SKM-1 treated with dmso at 0.1 percent for 144 hours (cell line): ENCODE results near the gene HPD.
"Not testable (repeated sequence)": the region's sequence is repeated elsewhere in the genome, so short reads cannot be mapped to it uniquely, and the experiment has no call there.

Source experiments
- DNase-seq: peaks from one replicate; lab custom pipeline; 2025; ENCODE audit not compliant: unreplicated experiment; lab: John Stamatoyannopoulos, UW

Gene HPD

DNA sequence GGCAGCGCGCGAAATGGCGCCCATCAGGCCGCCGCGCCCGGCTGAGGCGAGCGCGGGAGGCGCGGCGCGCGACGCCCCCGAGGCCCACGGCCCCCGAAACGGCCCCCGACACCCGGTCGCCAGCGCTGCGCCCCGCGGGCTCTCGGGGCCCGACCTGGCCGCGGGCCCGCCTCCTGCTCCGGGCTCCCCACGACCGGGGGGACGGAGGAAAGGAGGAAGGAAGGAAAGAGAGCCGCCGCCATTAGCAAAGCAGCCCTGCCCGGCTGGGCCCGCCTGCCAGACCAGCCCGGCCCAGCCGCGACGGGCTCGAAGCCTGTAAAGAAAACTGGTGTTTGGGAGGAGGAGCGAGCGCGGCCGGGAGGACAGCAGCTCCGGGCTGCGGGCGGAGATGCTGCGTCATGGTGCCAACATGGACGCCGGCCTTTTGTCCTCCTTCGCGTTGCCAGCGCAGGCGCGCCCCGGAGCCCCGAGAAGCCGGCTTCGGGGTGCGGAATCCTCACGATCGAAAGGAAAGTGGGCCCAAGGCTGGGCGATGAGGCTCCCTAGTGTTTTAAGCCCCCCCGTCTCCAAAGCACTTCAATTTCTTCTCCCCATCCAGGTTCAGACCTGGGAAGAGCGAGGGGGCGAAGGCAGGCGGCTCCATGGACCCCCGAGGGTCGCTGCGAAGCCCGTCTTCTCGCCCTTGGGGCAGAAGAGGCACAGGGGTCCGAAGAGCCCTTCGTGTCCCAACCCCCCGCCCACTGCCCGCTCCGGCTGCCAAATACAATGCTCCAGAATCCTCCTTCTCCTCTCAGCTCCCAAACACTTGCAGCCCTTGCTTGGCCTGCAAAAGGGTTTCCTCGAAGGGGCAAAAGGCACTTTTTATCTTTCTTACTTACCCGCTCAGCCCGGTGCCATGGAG is 57.7 kb downstream of the HPD start:
- DNase-seq, result no peak

DNA sequence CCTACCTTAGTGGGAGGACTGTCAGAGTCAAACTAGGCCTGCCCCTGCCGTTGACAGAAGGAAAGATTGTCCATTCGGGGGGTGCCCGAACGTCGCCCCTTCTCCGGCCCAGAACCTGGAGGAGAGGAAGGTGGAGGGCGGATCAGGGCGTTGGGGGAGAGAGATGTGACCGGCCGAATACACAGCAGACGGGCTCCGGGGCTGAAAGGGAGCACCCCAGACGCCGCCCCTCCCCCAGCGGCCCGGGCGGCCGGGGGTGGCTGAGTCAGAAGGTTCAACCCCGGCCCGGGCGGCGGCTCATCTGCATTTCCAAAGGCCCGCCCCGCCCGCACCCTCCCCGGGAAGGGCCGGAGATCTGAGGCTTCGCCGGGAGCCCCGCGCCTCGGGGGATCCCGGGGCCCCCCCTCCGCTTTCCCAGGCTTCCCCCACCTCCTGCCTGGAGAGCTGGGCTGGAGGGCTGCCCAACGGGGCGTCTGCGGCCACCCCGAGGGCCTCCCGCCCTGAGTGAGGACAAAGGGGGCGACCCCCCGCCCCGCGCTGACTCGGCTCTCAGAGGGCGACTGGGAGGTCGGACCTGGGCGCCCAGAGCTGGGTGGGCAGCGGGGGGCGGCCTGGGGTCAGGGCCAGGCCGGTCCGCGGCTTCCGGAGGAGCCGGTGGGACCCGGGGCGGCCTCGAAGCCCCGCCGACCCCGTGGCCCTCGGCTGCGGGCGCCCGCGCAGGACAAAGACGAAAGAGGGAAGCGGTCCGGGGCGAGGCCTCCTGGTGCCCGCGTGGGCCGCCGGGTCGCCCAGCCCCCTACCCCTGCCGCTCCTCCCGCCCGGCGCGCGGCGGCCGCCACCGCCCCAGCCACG is 58.6 kb downstream of the HPD start:
- DNase-seq, result peak; percentile 33

DNA sequence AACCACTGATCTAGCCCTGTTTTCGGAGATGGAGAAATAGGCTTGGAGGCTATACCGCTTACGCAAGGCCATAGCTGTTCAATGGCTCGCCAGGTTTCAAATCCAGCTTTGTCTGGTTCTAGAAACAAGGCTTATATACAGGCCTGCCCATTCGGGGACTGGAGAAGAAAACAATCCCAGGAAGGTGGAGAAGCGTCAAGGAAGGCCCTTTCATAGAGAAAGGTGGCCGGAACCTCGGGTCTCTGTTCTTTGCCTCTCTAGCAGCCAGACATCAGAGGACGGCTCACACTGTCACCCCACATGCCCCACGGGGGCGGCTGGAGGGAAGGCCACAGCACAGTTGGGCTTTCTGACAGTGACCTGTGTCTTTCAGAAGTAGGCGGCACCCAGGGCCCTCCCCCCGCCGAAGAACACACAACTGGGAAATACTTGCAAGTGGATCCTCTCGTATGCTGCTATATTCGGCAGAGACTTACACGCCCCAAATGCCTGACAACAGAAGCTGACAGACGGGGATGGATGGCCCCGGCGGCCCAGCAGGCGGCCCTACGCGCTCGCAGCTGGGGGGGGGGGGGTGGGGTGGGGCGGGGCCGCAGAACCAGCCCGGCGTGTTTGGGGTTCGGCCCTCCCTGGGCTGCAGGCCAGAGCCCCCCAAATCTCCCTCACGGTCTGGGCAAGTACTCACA is 59.4 kb downstream of the HPD start:
- DNase-seq, result peak; percentile 27

DNA sequence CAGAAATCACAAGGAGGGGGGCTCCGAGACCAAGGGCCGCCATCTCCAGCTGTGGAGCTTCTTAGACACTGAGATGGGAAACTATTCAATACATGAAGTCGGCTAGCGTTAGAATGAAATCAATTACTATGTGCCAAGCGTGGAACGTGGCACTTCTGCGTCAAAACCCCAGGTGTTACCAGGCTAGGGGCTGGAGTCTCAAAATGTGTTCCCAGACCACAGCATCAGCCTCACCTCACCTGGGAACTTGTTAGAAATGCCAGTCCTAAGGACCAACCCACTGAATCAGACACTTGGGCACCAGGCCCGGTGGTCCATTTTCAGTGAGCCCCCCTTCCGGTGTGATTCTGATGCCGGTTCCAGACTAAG is 59.9 kb downstream of the HPD start:
- DNase-seq, result no peak

DNA sequence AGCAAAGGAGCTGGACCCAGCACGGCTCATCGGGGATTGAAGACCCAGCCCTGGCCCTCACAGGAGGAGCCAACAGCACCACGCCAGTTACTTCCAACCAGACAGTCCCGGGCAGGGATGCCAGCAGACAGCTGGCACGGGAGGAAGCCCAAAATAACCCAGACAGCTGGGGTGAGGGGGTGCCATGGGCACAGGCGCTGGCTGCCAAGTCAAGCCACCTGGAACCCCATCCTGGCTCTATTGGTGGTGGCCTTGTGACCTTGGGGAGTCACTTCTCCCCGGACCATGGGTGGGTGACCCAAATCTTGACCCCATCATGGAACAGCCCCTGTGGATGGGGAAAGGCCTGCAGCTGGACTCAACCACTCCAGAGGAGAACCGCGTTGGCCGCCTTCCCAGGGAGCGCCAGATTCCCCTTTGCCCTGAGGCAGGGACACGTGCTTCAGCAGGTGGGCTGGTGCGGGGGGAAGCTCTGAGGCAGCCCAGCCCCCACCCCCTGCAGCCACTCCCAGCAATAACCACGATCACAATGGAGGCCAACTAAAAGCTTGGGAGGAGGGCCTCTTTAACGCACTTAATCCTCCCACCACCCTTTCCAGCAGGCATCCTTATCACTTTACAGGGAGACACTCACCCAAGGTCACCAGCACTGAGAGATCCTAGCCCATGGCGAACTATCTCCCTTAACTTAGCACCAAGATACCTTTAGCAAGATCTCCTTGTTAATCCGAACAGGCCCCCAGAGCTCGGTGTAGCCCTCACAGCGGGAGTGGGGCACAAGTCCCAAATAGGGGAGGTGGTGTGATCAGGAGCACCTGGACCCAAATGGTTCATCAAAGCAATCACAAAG is 60.5 kb downstream of the HPD start:
- DNase-seq, result no peak

DNA sequence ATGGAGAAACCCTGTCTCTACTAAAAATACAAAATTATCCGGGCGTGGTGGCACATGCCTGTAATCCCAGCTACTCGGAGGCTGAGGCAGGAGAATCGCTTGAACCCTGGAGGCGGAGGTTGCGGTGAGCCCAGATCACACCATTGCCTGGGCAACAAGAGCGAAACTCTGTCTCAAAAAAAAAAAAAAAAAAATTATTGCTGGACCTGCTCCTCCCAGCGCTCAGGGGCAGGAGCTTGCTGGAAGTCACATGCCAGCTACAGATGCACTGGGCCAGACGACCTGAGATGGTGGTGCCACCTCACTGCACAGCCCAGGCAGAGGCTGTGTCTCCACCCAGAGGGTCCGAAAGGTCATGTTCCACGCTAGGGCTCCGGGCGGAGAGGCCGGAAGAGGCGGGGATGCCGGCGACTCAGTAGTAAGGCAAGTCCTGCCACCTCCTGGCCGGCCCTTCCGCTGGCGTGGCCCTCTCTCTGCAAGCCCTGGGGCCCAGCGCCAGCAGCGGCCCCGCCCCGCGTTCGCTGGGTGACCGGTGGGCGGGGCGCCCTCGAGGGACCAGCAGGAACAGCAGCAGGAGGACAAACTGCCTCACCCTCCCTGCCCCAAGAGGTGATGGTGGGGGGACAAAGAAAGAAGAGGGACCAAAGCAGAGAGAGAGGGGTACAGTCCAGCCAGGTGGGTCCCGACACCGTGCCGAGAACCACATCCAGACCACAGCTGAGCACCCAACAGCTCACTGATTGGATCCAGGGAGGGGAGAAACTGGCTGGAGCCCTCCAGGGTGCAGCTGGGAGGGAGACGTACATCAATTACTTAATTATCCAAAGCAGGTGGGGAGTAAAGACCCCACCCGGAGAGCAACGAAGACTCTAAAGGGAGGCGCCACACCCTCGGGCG is 61.6 kb downstream of the HPD start:
- DNase-seq, result no peak

DNA sequence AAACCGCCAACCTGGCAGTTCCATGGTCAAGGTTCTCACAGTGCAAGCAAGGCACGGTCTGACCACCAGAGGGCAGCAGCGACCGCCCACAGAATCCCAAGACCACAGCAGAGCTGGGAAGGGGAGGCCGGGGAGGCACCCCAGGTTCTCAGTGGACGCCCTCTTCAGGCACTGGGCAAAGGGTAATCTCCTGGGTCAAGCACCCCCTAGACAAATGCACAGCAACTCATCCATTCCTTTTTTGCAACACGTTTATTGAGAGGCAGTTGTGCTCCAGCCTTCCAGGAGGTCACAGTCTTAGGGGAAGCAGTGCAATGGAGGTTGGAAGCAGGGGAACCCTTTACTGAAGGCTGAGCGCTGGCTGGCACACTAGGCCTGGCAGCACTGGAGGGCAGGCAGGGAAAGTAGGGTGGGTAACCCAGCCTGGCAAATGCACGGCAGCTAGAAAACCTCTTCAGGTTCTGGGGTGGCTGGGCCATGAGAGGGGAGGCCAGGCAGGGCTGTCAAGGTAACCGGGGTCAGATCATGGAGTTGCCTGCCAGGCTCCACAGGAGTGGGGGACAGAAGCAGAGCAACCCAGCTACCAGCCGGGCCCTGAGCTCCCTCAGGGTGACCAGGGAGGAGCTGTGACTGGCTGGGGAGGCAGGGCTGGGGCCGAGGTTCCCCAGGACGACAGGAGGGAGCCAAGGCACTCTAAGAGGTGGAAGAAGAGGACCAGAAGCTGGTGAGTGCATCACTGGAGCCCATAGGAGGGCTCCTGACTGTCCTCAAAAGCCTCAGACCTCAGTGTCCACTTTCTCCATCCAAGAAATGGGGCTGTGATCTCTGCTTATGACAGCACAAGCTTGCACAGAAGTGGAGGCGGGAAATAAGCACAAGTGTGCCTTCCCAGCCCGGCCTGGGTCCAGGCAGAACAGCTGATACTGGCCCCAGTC is 63.4 kb downstream of the HPD start:
- peak; percentile 48 for DNase-seq

DNA sequence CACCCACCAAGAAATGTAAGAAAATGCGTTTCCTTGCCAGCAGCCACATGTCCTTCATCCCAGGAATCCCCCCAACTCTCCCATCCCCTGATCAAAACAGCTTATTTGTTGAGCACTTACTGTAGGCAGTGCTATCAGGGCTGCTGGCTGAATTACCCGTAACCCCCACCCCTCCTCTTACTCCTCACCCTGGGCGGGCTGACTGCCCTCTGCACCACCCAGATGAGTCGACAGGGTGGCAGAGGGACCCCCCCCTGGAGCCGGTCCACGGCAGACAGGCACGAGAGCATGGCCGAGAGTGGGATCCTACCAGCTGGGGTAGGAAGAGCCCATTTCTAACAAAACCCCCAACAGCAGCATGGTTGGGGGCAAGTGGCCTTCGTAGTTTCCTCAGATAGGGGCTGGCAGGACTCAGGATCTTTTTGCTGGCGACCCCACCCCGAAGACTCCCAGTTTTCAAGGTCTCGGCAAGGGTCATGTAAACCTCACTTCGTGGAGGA is 64.1 kb downstream of the HPD start:
- no peak for DNase-seq

DNA sequence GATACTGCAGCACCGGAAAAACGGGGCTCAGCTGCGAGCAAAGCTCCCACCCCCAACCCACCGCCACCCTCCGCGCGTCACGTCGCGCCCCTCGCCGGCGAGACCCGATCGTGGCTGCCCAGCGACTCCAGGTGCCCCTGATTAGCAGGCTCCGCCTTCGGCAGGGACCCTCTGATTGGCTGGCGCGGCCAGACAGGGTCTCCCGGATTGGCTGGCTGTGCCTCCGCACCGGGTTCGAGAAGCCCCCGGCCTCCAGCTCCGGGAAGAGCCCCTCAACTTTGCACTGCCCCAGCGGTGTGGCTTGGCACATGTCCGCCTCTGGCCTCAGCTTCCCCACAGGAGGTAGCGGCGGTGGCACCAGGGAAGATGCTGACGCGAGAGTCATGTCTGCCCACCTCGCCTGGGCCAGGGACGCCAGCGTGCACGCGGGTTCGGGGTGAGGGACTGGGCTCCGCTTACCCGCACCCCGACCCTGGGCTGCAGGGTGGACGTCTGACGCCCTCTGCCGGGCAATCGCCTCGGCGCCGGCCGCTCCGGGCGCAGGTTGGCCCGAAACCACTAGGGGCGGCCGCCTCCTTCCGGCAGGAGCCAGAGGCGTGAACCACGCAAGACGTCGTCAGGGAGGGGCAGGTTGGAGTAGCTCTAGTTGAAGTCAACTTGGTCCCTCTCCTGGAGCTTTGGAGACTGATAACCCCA is 64.7 kb downstream of the HPD start:
- peak; percentile 66 for DNase-seq

DNA sequence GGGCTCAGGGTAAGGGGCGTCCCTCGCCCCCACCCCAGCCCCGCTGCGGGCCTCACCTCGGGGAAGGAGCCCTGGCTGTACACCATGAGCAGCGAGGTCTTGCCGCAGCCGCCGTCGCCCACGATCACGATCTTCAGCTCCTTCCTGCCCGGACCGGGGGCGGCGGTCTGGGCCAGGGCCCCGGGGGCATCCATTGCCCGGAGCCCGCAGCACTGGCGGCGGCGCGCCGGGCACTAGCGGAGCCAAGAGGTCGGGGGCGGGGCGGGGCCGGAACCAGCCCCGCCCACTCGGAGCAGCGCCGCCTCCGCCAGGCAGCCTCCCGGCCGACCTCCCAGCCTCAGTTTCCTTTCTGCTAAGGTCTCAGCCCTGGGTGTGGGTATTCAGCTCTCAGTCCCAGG is 65.2 kb downstream of the HPD start, which contains the start of gene RHOF:
TSS of gene RHOF (minus strand) at position 249 of the 398 bp plus-strand sequence. CDS start at position 194, 55 bp downstream.
- DNase-seq, result no peak

DNA sequence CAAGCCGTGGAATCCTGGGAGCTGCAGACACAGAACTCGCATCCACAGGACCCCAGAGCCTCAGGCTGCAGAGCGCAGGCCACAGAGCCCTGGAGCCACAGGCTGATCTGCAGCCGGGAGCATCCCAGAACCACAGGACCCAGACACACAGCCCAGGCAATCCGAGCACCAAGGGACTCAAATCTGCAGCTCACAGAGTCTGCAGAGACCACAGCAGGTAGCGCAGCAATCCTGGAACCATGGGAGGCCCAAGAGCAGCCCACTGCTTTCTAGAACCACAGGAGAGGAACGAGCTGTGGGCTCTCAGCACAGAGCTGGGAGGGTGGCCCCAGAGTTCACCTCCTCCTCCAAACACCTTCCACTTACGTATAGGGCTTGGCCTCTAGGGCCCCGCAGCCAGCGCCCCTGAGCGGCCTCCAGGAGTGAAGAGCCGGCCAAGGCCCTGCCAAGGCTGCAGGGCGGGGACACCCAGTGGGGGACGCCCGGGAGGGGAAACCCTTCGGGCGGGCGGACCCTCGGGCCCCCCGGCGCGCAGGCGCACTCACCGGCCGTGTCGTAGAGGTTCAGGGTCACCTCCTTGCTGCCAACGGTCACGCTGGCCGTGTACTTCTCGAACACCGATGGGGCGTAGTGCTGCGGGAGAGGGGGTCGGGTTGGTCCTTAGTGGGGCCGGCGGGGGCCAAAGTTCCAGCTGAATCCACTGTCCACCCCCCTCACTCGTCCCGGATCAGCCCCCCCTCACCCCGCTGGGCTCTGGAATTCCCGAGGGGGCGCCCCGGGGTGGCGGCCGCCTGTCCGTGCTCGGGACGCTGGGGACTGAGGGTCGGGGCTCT is 65.8 kb downstream of the HPD start:
- no peak for DNase-seq

DNA sequence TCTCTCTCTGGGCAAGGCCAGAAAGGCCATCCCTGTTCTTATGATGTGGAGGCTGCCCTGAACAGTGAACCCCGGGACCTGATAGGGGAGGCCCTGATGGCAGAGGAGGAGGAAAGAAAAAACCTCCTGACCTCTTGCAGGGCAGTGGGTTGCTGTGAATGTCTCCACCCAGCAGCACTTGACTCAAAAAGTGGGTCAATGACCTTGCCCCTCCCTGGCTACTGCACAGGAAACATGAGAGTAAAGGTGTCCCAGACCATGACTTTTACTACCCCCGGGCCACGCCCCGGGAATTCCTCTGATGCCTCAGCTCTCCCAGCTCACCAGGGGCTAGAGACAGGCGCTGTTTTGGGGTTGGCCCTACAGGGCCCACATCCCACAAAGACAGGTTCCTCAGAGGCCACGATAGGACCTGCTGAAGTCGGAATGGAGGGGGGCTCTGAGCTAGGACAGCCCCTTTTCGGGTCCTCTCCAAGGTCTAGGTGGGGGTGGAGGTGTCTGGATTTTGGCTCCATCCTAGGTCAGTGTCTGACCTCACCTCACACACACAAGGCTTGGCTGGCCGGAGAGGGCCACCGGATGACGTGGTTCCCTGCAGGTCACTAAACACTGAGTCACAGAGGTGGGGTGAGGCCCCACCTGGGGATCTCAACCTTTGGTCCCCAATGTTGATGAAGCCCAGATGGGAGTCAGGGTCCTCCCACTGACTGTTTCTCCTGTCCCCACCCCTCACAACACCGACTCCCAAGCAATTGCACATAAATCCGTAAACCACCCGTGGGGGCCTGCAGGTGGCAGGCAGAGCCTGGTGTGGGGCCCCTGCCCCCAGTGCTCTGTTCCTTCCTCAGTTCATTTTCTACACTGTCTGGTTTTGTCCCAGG is 66.7 kb downstream of the HPD start:
- DNase-seq, result no peak

DNA sequence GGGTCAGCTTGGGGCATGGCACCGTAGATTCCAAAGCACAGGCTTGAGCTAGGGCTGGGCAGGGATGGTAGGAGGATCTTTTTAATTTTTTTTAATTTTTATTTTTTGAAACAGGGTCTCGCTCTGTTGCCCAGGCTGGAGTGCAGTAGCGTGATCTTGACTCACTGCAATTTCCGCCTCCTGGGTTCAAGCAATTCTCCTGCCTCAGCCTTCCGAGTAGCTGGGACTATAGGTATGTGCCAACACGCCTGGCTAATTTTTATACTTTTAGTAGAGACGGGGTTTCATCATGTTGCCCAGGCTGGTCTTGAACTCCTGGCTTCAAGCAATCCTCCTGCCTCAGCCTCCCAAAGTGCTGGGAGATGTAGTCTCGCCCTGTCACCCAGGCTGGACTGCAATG is 67.9 kb downstream of the HPD start:
- not testable (repeated sequence) for DNase-seq

DNA sequence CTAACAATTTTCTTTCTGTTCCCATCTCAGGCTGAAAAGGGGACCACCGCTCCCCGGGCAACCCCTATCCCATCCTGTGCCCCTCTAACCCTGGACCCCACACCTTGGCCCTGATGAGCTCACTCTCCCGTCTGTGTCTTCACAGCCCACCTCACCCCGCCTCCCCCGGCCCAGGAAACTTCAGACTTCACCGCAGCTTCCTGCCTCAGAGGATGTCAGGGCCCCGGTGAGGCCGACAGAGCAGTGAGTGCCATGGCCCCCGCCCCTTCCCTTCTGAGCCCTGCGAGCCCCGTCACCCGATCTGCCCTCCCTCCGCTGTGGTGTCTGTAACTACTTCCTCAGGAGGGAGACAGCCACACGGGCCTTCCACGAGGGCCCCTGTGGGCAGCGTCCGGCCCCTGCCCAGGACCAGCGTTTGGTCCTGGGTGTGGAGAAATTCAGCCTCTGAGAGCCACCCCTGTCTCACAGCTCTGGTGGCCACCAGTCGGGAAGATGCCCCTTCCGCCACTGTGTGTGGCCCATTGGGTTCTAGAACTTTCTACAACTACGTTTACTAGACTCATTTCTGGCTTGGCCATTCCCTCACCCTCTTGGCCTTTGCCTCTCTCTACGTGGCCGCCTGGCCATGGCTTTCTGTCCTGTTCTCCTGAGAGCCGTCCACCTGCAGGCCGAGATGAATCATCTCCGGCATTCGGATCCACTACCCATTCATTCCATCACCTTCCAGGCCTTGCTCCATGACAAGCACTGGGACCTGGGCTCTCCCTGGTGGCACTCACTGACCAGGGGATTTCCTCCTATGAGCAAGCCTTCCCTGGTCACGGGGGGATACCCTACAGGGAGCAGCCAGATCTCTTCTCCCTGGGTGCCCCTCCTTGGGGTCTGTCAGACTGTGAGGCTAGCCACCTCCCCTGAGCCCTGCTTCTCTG is 68.6 kb downstream of the HPD start:
- peak; percentile 74 for DNase-seq
